K562 (cell line): ENCODE measurements around the gene CFAP126. TPM values are rescaled to one million over a fixed set of nuclear protein-coding genes. Genes with fewer than 3 reads are reported as not detected.

Source experiments
- ATF4 ChIP-seq: fragments of 450-650 bp; formaldehyde crosslinking; IDR thresholded peaks from 2 replicates; pipeline ENCODE4 v1.4.0; 2022; ENCODE audit warnings: mild to moderate bottlenecking, moderate library complexity
- GTF2A2 ChIP-seq: IDR thresholded peaks from 2 replicates; pipeline ENCODE4 v1.6.1; 2016; ENCODE audit warnings: mild to moderate bottlenecking, missing genetic modification characterization, missing compliant biosample characterization
- ILF3 ChIP-seq: fragments of 450-650 bp; IDR thresholded peaks from 2 replicates; pipeline ENCODE4 v1.6.1; 2018; ENCODE audit warnings: antibody characterized with exemption, mild to moderate bottlenecking, moderate library complexity, borderline replicate concordance
- ILK ChIP-seq: fragments of 450-650 bp; IDR thresholded peaks from 2 replicates; pipeline ENCODE4 v1.6.1; 2016; ENCODE audit warnings: missing genetic modification characterization, low read depth, mild to moderate bottlenecking, missing compliant biosample characterization, moderate library complexity, borderline replicate concordance
- KLF6 ChIP-seq: fragments of 250-450 bp; sonication (Bioruptor Pico); IDR thresholded peaks from 2 replicates; pipeline ENCODE4 v1.4.0; 2020; ENCODE audit warnings: mild to moderate bottlenecking, moderate library complexity, borderline replicate concordance
- MBD2 ChIP-seq: sonication (generic); IDR thresholded peaks from 2 replicates; pipeline ENCODE4 v1.6.1; 2016; ENCODE audit warnings: low read depth, borderline replicate concordance
- MCM2 ChIP-seq: fragments of 450-650 bp; IDR thresholded peaks from 2 replicates; pipeline ENCODE4 v1.6.1; 2017; ENCODE audit warnings: low read depth, mild to moderate bottlenecking
- NUFIP1 ChIP-seq: fragments of 450-650 bp; IDR thresholded peaks from 2 replicates; pipeline ENCODE4 v1.6.1; 2018; ENCODE audit not compliant: partially characterized antibody
- OTX1 ChIP-seq: fragments of 450-650 bp; formaldehyde crosslinking; IDR thresholded peaks from 2 replicates; pipeline ENCODE4 v1.4.0; 2022; ENCODE audit warnings: mild to moderate bottlenecking
- PHF21A ChIP-seq: fragments of 450-650 bp; IDR thresholded peaks from 2 replicates; pipeline ENCODE4 v1.6.1; 2017; ENCODE audit warnings: low read depth, borderline replicate concordance
- SNIP1 ChIP-seq: fragments of 450-650 bp; IDR thresholded peaks from 2 replicates; pipeline ENCODE4 v1.7.1; 2017; ENCODE audit warnings: low read depth, mild to moderate bottlenecking
- SUPT5H ChIP-seq: fragments of 450-650 bp; IDR thresholded peaks from 2 replicates; pipeline ENCODE4 v1.6.1; 2016
- ZBTB8A ChIP-seq: fragments of 450-650 bp; IDR thresholded peaks from 2 replicates; pipeline ENCODE4 v1.6.1; 2018; ENCODE audit warnings: mild to moderate bottlenecking, moderate library complexity; ENCODE audit not compliant: partially characterized antibody
- ZNF384 ChIP-seq: IDR thresholded peaks from 2 replicates; pipeline ENCODE4 v1.6.1; 2012; ENCODE audit warnings: low read depth, low read length, improper control_type of control experiment
- polyA plus RNA-seq, 8 experiments: library from polyadenylated mRNA; depleted of rRNA in 4 of 8; stranded (reverse) in 5 of 8; unstranded in 3 of 8; fragments of >200 nt; fragmentation: Nextera tagmentation in 2 of 8; fragmentation: Illumina TruSeq in 1 of 8; extraction: Ambion mirVana in 2 of 8; extraction: Trizol in 1 of 8; gene quantifications; 2 replicates each; pipeline versions ENCODE4 v1.2.1 to v1.2.3, GENCODE V29; 2011 to 2014; ENCODE audit warnings: inconsistent platforms in 1 of 8, missing spikeins in 1 of 8
- total RNA-seq, 7 experiments: library from RNA; depleted of rRNA in 6 of 7; stranded (reverse); fragments of >200 nt in 6 of 7; fragmentation: Illumina TruSeq in 2 of 7; extraction: Trizol in 2 of 7; gene quantifications; 2 replicates each; pipeline versions ENCODE4 v1.2.1 to v1.2.3, GENCODE V29; 2011 to 2021; ENCODE audit warnings: low replicate concordance in 1 of 7
- TF ChIP-seq, protein P1 (sequence below), 2 experiments: fragments of 450-650 bp; formaldehyde crosslinking in 1 of 2; IDR thresholded peaks; 2 replicates each; pipeline versions ENCODE4 v1.4.0 to v1.6.1; 2014 to 2020; ENCODE audit warnings: mild to moderate bottlenecking in 2 of 2, borderline replicate concordance in 1 of 2, low read depth in 1 of 2
- TF ChIP-seq, protein P2 (sequence below): sonication (generic); formaldehyde crosslinking; IDR thresholded peaks from 2 replicates; pipeline ENCODE4 v1.8.0; 2022; ENCODE audit warnings: missing genetic modification reagents, mild to moderate bottlenecking, borderline replicate concordance

CFAP126 gene
- total and polyA plus RNA-seq, 9 of the 15 experiments (the other 6 are each of a cell fraction or from before 2014, with no cell fraction given): not detected

- TF ChIP-seq KLF6 (CRISPR knock-in tag) (0 out of 2 replicates have a peak, but pooled peaks have one; percentile 35), ATF4 (CRISPR knock-in tag) (no peak), ILK (tag) (no peak), MCM2 (no peak), ZBTB8A (no peak), MBD2 (peak; percentile 67; the same call in 1 of the 2 replicates), ILF3 (no peak; the same call in 1 of the 2 replicates), ZNF384 (no peak), SNIP1 (no peak), OTX1 (no peak; the same call in 1 of the 2 replicates), GTF2A2 (tag) (no peak), NUFIP1 (no peak), PHF21A (no peak), SUPT5H (peak; percentile 95)
- TF ChIP-seq, protein P1, sequence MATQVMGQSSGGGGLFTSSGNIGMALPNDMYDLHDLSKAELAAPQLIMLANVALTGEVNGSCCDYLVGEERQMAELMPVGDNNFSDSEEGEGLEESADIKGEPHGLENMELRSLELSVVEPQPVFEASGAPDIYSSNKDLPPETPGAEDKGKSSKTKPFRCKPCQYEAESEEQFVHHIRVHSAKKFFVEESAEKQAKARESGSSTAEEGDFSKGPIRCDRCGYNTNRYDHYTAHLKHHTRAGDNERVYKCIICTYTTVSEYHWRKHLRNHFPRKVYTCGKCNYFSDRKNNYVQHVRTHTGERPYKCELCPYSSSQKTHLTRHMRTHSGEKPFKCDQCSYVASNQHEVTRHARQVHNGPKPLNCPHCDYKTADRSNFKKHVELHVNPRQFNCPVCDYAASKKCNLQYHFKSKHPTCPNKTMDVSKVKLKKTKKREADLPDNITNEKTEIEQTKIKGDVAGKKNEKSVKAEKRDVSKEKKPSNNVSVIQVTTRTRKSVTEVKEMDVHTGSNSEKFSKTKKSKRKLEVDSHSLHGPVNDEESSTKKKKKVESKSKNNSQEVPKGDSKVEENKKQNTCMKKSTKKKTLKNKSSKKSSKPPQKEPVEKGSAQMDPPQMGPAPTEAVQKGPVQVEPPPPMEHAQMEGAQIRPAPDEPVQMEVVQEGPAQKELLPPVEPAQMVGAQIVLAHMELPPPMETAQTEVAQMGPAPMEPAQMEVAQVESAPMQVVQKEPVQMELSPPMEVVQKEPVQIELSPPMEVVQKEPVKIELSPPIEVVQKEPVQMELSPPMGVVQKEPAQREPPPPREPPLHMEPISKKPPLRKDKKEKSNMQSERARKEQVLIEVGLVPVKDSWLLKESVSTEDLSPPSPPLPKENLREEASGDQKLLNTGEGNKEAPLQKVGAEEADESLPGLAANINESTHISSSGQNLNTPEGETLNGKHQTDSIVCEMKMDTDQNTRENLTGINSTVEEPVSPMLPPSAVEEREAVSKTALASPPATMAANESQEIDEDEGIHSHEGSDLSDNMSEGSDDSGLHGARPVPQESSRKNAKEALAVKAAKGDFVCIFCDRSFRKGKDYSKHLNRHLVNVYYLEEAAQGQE (IDR thresholded peaks at IDR 0.05; ENCODE audit: borderline replicate concordance): 0 out of 2 replicates have a peak, but pooled peaks have one; percentile 18
- TF ChIP-seq, protein P1 (CRISPR knock-in tag; IDR thresholded peaks at IDR 0.05; ENCODE audit: low read depth): no peak
- TF ChIP-seq, protein P2, sequence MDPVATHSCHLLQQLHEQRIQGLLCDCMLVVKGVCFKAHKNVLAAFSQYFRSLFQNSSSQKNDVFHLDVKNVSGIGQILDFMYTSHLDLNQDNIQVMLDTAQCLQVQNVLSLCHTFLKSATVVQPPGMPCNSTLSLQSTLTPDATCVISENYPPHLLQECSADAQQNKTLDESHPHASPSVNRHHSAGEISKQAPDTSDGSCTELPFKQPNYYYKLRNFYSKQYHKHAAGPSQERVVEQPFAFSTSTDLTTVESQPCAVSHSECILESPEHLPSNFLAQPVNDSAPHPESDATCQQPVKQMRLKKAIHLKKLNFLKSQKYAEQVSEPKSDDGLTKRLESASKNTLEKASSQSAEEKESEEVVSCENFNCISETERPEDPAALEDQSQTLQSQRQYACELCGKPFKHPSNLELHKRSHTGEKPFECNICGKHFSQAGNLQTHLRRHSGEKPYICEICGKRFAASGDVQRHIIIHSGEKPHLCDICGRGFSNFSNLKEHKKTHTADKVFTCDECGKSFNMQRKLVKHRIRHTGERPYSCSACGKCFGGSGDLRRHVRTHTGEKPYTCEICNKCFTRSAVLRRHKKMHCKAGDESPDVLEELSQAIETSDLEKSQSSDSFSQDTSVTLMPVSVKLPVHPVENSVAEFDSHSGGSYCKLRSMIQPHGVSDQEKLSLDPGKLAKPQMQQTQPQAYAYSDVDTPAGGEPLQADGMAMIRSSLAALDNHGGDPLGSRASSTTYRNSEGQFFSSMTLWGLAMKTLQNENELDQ: no peak
Observed at GRCh38 chr1:161389691-161390558, 22.2 kb upstream of the CFAP126 start (continued).
